Muscle layer of colon (tissue), 2 donors: Measurements from ENCODE around the gene MYO6.

Source experiments
- H3K27ac ChIP-seq: one replicate; pipeline ENCODE4 v1.7.0; 2013; ENCODE audit warnings: low read depth, mild to moderate bottlenecking, low read length, moderate library complexity
- H3K27me3 ChIP-seq, 2 donors: one replicate each; pipeline ENCODE4 v1.7.0; 2013; ENCODE audit warnings: low read length in 2 of 2, mild to moderate bottlenecking in 2 of 2; ENCODE audit not compliant: insufficient read depth in 2 of 2, control insufficient read depth in 1 of 2
- H3K36me3 ChIP-seq: one replicate; pipeline ENCODE4 v1.7.0; 2013; ENCODE audit warnings: mild to moderate bottlenecking, low read length; ENCODE audit not compliant: insufficient read depth
- H3K4me1 ChIP-seq: one replicate; pipeline ENCODE4 v1.7.0; 2013; ENCODE audit warnings: mild to moderate bottlenecking, low read length; ENCODE audit not compliant: insufficient read depth
- H3K4me3 ChIP-seq, 2 donors: one replicate each; pipeline ENCODE4 v1.7.0; 2013; ENCODE audit warnings: low read length in 2 of 2, low read depth in 1 of 2, mild to moderate bottlenecking in 1 of 2, moderate library complexity in 1 of 2
- H3K9ac ChIP-seq: one replicate; pipeline ENCODE4 v1.7.0; 2013; ENCODE audit warnings: low read length
- H3K9me3 ChIP-seq: one replicate; pipeline ENCODE4 v1.7.0; 2013; ENCODE audit warnings: mild to moderate bottlenecking, low read length
- donor health status: abdominal sarcoma.
- donor health status: Adenocarcinoma of cecum.

The MYO6 gene

GRCh38 chr6:75856902-75857301 is 107.9 kb downstream of the MYO6 start:
- no peaks in the 10 kb centered on the region for H3K4me1 ChIP-seq
- H3K9ac ChIP-seq: no peak overlapping the region
- H3K36me3 ChIP-seq: no peaks in the 10 kb centered on the region
- no peak overlapping the region for H3K27ac ChIP-seq
- no peaks in the 10 kb centered on the region for H3K9me3 ChIP-seq
- H3K4me3 ChIP-seq: no peak overlapping the region
- H3K27me3 ChIP-seq: no peaks in the 10 kb centered on the region

DNA sequence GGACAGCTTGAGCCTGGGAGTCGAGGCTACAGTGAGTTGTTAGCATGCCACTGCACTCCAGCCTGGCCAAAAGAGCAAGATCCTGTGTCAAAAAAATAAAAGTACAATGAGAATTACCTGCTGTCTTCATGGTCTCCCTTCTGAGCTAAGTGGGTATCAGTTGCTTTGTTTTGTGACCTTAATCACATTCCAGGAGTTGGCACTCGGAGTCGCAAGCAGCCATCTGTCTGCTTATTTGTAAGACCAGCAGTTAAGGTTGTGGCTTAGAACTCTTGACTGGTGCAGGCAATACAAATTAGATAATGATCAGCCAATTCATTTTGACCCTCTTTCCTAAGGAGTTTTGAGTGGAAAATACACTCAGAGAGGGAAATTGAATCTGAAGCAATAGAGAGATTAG is 114.0 kb downstream of the MYO6 start:
- Histone ChIP-seq H3K9ac (no peak overlapping the region), H3K4me1 (no peaks in the 10 kb centered on the region), H3K27ac (no peak overlapping the region), H3K27me3 (no peaks in the 10 kb centered on the region), H3K4me3 (no peak overlapping the region), H3K36me3 (peaks cover 11% of the 10 kb centered on the region), H3K9me3 (no peaks in the 10 kb centered on the region)

DNA sequence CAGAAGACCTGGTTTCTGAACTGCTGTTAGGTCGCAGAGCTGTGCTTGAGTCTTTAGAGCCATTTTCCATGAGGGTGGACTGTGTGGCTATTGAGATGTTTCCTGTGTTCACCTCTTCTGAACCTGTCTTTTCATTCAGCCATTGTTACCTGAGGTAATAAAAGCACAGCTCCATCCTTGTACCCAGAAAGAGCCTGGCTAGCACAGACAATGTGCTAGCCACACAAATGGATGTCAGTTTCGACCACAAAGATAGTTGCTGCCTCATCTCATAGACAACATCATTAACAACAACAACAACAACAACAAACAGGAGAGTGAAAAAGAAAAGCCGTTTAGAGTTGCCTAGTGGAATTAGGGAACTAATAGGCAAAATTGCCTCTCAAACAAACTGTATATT is 114.7 kb downstream of the MYO6 start:
- H3K36me3 ChIP-seq: peaks cover 11% of the 10 kb centered on the region
- no peaks in the 10 kb centered on the region for H3K9me3 ChIP-seq
- no peaks in the 10 kb centered on the region for H3K27me3 ChIP-seq
- no peak overlapping the region for H3K27ac ChIP-seq
- H3K4me3 ChIP-seq: no peak overlapping the region
- no peak overlapping the region for H3K9ac ChIP-seq
- no peaks in the 10 kb centered on the region for H3K4me1 ChIP-seq

GRCh38 chr6:75864446-75864845 is 115.4 kb downstream of the MYO6 start:
- no peak overlapping the region for H3K9ac ChIP-seq
- no peaks in the 10 kb centered on the region for H3K4me1 ChIP-seq
- peaks cover 11% of the 10 kb centered on the region for H3K36me3 ChIP-seq
- H3K27ac ChIP-seq: no peak overlapping the region
- no peak overlapping the region for H3K4me3 ChIP-seq
- H3K9me3 ChIP-seq: no peaks in the 10 kb centered on the region
- no peaks in the 10 kb centered on the region for H3K27me3 ChIP-seq

- Histone ChIP-seq H3K27me3 (no peaks in the 10 kb centered on the region), H3K9ac (no peak overlapping the region), H3K9me3 (no peaks in the 10 kb centered on the region), H3K36me3 (peaks cover 17% of the 10 kb centered on the region), H3K27ac (no peak overlapping the region), H3K4me1 (no peaks in the 10 kb centered on the region), H3K4me3 (no peak overlapping the region)
Observed at GRCh38 chr6:75870389-75870788, 121.3 kb downstream of the MYO6 start.

DNA sequence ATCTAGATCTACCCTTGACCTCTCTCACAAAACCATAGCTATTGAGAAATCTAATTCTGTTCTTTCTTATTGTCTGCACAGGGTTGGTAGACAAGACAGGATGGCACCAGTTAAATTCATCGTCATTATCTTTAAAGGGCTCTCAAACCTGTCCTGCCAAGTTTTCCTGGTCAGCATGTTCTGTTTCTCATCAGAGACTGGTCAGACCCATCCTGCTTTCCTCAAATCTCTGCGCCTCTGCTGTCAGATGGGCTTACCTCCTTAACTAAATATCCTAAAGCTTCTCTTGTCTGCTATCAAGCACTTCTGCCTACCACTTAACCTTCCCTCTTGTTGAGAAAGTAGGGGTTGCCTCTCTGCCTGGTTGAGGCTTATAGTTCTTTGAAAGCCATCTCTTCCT is 125.2 kb downstream of the MYO6 start:
- no peaks in the 10 kb centered on the region for H3K9me3 ChIP-seq

GRCh38 chr6:75876152-75876551 is 127.1 kb downstream of the MYO6 start:
- no peak overlapping the region for H3K9ac ChIP-seq
- H3K4me1 ChIP-seq: no peaks in the 10 kb centered on the region
- H3K9me3 ChIP-seq: no peaks in the 10 kb centered on the region
- no peaks in the 10 kb centered on the region for H3K27me3 ChIP-seq
- H3K36me3 ChIP-seq: peaks cover 7% of the 10 kb centered on the region
- no peak overlapping the region for H3K4me3 ChIP-seq
- H3K27ac ChIP-seq: no peak overlapping the region

More for the DNA sequence above, 125.2 kb downstream of the MYO6 start:
- no peak overlapping the region for H3K4me3 ChIP-seq
- H3K36me3 ChIP-seq: peaks cover 7% of the 10 kb centered on the region
- no peak overlapping the region for H3K27ac ChIP-seq
- H3K9ac ChIP-seq: no peak overlapping the region
- H3K27me3 ChIP-seq: no peaks in the 10 kb centered on the region
- no peaks in the 10 kb centered on the region for H3K4me1 ChIP-seq

- H3K4me3 ChIP-seq: no peak overlapping the region
- no peaks in the 10 kb centered on the region for H3K36me3 ChIP-seq
- no peaks in the 10 kb centered on the region for H3K9me3 ChIP-seq
- no peaks in the 10 kb centered on the region for H3K4me1 ChIP-seq
- H3K27ac ChIP-seq: no peak overlapping the region
- H3K9ac ChIP-seq: no peak overlapping the region
- no peaks in the 10 kb centered on the region for H3K27me3 ChIP-seq
Observed at GRCh38 chr6:75880305-75880704, 131.3 kb downstream of the MYO6 start.

GRCh38 chr6:75882734-75883133 is 133.7 kb downstream of the MYO6 start:
- Histone ChIP-seq H3K27ac (no peak overlapping the region), H3K4me1 (no peaks in the 10 kb centered on the region), H3K4me3 (no peak overlapping the region), H3K9ac (no peak overlapping the region), H3K9me3 (no peaks in the 10 kb centered on the region), H3K36me3 (no peaks in the 10 kb centered on the region), H3K27me3 (no peaks in the 10 kb centered on the region)

DNA sequence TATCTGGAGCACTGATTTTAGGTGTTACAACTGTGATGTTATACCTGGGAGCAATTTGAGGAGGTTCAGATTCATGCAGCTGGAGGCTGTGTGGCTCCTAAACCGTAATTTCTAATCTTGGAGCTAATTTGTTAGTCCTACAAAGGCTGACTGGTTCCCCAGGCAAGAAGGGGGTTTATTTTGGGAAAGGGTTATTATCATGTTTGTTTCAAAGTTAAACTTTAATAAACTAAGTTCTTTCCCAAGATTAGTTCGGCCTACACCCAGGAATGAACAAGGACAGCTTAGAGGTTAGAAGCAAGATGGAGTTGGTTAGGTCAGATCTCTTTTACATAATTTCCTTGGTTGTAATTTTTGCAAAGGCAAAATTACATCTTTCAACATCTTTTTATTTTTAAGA is 135.8 kb downstream of the MYO6 start:
- Histone ChIP-seq H3K27me3 (no peaks in the 10 kb centered on the region), H3K9ac (no peak overlapping the region)

GRCh38 chr6:75892384-75892783 is 143.3 kb downstream of the MYO6 start:
- Histone ChIP-seq H3K36me3 (no peaks in the 10 kb centered on the region), H3K9ac (no peak overlapping the region), H3K27ac (no peak overlapping the region), H3K9me3 (no peaks in the 10 kb centered on the region), H3K4me1 (no peaks in the 10 kb centered on the region), H3K27me3 (no peaks in the 10 kb centered on the region), H3K4me3 (no peak overlapping the region)

More for the DNA sequence above, 135.8 kb downstream of the MYO6 start:
- Histone ChIP-seq H3K36me3 (no peaks in the 10 kb centered on the region), H3K27ac (no peak overlapping the region), H3K4me3 (no peak overlapping the region), H3K9me3 (no peaks in the 10 kb centered on the region), H3K4me1 (no peaks in the 10 kb centered on the region)

- Histone ChIP-seq H3K9ac (no peak overlapping the region), H3K27me3 (no peaks in the 10 kb centered on the region), H3K4me1 (no peaks in the 10 kb centered on the region), H3K27ac (no peak overlapping the region), H3K36me3 (no peaks in the 10 kb centered on the region), H3K4me3 (no peak overlapping the region), H3K9me3 (no peaks in the 10 kb centered on the region)
Observed at GRCh38 chr6:75893058-75893775, 144.2 kb downstream of the MYO6 start.
